T47D (cell line): Measurements from ENCODE around the gene FRYL.
A peak's percentile ranks its signal among the peaks of the same experiment; 100 is the strongest.
"Not testable (repeated sequence)": the region's sequence is repeated elsewhere in the genome, so short reads cannot be mapped to it uniquely, and the experiment has no call there.

ENCODE experiments used
- DNase-seq, 2 experiments: peaks; one replicate each; pipeline versions ENCODE4 v3.0.0 to v3.0.0-alpha.2; 2011 to 2012; ENCODE audit warnings: low read depth in 1 of 2, low spot score in 1 of 2
- JUND ChIP-seq: IDR thresholded peaks from 2 replicates; pipeline ENCODE4 v1.6.1; 2012; ENCODE audit warnings: low read depth
- in situ Hi-C: cut with HindIII; loops from 2 replicates; pipeline ENCODE4 v1.10.0; 2016; ENCODE audit warnings: low sequenced_read_pairs, low pct_unique_long_range_greater_than_20kb

Gene FRYL

DNA sequence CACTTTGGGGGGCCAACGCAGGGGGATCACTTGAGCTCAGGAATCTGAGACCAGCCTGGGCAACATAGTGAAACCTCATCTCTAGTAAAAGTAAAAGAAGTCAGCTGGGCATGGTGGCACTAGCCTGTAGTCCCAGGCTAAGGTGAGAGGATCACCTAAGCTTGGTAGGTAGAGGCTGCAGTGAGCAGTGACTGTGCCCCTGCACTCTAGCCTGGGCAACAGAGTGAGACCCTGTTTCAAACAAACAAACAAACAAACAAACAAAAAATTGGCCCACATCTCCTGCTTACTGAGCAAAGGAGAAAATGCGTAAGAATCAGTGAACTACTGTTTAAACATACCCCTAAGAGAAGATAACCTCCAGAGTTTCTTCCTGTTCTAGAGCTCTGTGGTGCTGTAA is 85.3 kb downstream of the FRYL start:
- DNase-seq = no peak
- in situ Hi-C loops = no loop called here
- no peak for TF ChIP-seq JUND

DNA sequence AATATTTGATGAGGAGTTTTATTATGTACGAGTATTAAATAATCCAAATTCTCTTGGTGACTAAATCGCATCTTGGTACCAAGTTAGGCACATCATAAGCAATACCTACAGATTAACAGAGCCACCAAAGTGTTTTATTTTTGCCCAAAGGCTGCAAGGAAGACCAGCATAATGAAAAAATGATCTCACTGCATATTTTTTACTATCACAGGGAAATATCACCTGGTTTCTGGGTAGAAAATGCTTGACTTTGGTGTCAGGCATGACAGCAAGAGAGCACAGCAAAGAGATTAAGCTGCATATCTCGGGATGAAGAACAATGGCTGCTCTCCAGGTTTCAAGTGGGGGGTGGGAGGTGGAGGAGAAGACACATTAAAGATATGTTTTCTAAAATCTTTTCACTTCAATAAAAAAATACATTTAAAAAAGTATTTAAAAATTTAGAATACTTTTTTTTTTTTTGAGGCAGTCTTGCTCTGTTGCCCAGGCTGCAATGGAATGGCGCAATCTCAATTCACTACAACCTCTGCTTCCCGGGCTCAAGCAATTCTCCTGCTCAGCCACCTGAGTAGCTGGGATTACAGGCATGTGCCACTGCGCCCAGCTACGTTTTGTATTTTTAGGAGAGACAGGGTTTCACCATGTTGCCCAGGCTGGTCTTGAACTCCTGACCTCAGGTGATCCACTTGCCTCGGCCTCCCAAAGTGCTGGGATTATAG is 86.1 kb downstream of the FRYL start:
- TF ChIP-seq JUND = no peak
- in situ Hi-C loops = no loop called here
- DNase-seq = no peak

DNA sequence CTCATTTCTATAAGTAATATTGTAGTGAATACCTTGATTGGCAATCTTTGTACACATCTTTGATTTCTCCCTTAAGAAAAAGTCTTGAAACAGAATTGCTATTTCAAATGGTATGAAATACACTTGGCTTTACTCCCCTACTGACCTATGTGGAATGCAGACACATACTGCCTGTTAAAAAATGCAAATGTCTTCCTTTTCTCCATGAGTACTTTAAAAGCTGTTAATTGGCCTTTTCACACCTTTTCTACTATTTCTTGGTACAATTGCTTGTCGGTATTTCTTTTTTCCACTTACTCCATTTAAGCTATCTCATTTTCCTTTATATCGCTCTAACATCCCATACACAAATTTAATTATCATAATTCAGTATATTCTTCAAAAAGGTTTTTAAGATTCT is 87.2 kb downstream of the FRYL start:
- TF ChIP-seq JUND = no peak
- no peak for DNase-seq
- in situ Hi-C loops = no loop called here

DNA sequence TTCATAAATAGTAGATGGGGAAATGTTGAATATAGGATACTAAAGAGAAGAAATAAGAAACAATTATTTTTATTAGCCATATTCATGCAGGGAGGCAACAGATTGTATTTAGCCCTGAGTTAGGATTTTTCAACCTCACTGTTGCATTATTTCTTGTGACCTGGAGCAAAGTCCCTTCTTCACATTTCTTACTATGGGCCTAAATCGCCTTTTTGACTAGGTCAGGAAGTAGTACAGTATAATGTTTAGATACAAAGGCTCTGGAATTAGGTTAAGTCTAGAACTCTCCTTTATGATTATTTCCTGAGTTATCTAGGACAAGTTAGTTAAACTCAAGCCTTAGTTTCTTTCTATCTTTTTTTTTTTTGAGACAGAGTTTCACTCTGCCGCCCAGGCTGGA is 88.0 kb downstream of the FRYL start:
- DNase-seq = no peak
- in situ Hi-C loops = no loop called here
- no peak for TF ChIP-seq JUND

DNA sequence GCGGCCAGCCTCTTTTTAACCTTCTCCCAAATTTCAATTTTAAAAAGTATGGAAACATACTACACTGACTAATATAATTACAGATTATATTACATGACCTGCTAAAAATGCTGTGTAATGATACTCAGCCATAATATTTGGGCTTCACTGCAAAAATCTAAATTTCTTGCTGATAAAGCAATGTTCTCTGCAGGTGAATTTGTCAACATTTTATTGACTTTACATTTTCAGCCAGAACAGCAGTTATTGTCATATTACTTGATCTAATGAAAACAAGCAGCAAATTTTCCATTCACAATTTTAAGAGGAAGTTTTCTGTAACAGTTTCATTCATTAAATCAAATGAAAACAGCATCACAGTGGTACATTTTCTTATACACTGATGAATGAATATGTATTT is 91.1 kb downstream of the FRYL start:
- TF ChIP-seq JUND = no peak
- in situ Hi-C loops = no loop called here
- DNase-seq = no peak

DNA sequence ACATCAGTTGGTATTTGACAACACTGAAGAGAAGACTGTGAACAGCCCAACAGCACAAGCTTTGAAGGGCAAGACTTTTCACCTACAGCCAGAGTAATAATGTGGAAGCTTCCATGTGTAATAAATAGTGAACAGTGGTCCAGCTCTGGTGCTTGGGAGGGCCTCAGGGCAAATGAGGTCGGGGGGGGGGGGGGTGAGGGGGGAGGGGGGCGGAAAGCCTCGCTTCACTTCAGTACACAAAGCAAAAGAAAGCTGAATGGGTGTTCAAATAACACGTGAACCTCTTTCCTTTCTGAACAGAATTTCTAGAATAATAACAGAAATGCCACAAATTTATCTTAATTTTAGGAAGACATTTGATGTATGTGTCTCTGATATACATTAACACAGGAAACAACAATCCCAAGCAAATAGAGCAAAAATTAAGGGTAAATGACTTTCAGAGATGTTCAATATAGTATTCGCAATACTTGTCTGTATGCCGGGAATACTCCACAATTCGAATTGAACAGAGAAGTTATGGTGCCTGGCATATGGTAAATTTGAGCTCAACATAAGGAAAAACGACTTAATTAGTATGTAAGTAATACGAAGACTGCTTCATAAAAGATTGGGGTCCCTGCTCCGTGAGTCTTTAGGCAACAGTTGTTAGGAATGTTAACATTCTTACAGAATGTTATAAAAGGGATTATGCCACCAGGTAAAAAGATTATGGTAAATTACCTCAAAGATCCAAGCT is 92.6 kb downstream of the FRYL start:
- in situ Hi-C loops = no loop called here
- no peak for TF ChIP-seq JUND
- no peak for DNase-seq

DNA sequence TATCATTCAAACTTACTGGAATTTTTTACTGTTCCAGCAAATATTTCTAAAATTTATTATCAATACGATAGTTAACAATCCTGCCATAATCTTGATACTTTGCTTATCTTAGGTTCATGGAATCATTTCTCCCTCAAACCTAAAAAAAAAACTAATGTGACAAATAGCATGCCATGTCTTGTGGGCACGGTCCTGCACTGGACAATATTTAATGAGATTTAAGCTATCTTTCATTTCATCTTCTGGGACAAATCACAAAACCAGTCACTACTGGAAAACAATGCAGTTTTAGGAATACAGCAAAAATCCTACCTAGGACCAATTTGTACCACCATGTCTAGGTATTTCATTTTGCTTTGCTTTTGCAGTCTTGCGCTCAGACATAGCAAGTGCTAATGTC is 93.7 kb downstream of the FRYL start:
- no peak for DNase-seq
- TF ChIP-seq JUND = no peak
- in situ Hi-C loops = no loop called here

DNA sequence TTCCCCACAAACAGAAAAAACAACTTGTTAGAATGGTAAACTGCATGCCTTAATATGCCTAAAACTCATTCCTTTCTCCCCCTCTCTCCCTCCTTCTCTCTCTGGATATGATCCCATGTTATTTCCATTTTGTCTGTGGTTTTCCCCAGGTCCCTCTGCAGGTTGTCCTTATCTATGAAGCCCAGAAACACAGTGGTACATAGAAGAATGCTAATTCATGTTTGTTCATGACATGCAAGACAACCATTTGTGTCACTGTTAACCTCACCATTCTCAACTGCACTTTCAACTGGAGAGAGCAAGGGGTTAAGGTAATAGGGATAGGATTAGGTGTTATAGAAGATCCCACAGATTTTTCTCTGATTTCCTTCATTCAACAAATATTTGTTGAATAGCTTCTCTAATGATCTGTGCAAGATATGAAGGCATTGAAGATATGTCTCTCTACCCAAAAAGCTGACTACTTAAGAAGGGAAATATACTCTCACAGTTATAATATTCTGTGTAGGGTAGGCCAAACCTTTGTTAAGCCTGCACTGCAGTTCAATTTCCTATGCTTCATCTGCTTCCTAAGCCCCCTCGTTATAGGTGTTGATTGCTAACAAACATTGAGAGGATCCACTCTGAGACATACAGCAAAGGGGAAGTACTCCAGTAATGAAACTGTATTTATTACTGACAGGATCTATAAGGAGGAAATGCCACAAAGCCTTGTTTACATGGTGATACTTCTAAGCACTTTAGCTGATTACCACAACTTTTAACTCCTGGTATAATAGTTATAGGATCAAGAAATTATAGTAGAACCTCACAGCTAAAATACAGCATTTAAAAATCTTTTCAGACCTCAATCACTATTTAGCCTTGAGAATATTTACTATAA is 96.1 kb downstream of the FRYL start:
- in situ Hi-C loops = no loop called here
- DNase-seq = no peak
- no peak for TF ChIP-seq JUND

DNA sequence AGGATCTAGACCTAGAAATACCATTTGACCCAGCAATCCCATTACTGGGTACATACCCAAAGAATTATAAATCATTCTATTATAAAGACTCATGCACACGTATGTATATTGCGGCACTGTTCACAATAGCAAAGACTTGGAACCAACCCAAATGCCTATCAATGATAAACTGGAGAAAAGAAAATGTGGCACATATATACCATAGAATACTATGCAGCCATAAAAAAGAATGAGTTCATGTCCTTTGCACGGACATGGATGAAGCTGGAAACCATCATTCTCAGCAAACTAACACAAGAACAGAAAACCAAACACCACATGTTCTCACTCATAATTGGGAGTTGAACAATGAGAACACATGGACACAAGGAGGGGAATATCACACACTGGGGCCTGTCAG is 97.2 kb downstream of the FRYL start:
- in situ Hi-C loops, DNase-seq: not testable (repeated sequence)

DNA sequence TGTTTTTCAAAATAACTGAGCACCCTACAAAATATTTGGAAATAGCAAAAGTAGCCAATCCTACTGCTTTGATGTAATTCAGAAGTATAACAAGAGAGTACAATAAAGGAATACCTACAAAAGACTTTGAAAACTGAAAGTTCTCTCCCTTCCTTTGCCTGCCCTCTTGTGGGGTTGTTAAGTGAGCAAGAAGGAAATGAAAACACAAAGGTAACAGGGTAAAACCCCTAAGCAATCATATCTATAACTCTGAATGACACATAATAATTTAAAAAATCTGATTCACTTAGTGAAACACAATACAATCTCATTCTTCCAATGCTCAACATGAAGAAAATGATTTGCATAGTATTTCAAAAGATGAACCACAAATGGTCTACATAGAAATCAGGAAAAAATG is 98.2 kb downstream of the FRYL start:
- in situ Hi-C loops = no loop called here
- peak in 1 of 2 experiments; percentile 23 for DNase-seq

DNA sequence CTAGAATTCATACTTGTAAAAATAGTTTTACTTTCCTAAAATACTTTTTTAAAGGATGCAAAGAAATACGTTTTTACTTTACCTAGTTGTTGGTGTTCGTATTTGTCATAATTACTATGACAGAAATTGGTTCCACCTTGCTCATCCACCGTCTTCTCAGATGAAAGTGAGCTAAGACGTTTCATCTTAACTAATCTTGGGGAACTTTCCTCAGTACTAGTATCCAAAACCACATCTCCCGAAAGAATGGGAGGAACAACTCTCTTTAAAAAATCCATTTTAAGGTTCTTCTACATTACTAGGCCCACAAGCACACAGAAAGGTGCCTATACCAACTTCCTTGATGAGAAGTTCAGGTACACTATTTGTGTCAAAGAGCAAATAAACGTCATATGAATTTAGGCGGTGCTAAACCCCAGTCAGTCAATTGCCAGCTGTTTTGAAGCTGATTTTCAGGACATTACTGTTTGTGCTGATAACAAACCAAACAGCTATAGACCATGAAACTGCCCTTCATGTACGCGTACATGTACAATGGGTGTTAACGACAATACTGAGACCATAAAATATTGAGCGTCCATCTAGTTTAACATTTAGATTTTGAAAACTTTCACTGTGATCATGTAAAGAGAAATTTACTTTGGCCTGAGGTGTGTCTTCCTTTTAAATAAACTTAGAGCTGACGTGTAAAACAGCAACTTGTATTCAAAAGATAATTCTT is 99.1 kb downstream of the FRYL start:
- in situ Hi-C loops = no loop called here
- DNase-seq = no peak
- TF ChIP-seq JUND = no peak

More for the DNA sequence above, 98.2 kb downstream of the FRYL start:
- TF ChIP-seq JUND = no peak

DNA sequence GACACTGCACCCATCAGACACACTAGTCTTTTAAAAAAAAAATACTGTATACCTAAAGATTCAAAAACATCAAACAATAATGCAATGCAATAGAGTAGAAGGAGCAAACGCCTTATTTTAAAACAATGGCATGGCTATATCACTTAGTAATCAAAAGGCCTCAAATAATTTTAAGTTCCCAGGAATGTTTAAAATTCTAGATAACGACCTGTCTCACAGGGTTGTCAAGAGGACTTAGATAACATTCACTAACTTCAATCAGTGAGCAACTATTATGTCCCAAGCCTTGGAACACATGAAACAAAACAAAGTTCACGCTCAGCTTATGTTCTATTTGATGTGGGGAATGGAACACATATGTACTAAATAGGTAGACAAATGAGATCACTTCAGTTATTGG is 106.5 kb downstream of the FRYL start:
- in situ Hi-C loops = no loop called here
- no peak for TF ChIP-seq JUND
- DNase-seq = no peak

DNA sequence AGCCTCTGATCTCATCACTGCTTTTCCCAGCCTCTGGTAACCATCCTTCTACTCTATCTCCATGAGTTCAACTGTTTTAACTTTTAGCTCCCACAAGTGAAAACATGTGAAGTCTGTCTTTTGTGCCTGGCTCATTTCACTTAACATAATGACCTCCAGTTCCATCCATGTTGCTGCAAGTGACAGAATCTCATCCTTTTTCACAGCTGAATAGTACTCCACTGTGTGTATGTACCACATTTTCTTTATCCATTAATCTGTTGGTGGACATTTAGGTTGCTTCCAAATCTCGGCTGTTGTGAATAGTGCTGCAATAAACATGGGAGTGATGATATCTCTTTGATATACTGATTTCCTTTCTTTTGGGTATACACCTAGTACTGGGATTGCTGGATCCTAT is 109.5 kb downstream of the FRYL start:
- TF ChIP-seq JUND = no peak
- DNase-seq = no peak
- in situ Hi-C loops = no loop called here
